ENCODE data around the gene SETD1A. TPM values are rescaled to one million over a fixed set of nuclear protein-coding genes. Genes with fewer than 3 reads are reported as not detected.

SETD1A gene
- total RNA-seq, 2 donors from 2014 or later: 10.0 to 29.1 TPM

- intact Hi-C loops (cut with DNase I): no loop called here
- Histone ChIP-seq H3K36me3 (peaks cover 17 to 26% of the 10 kb centered on the region in 2 donors), H3K27ac (no peak overlapping the region), H3K9me3 (no peaks in the 10 kb centered on the region), H3K4me3 (no peak overlapping the region), H3K27me3 (replicated peaks; ENCODE audit: insufficient read depth) (no peaks in the 10 kb centered on the region), H3K4me1 (replicated peaks) (no peaks in the 10 kb centered on the region)
- DNase-seq (ENCODE audit: low spot score): no peak
- no peak for TF ChIP-seq POLR2AphosphoS5 (IDR thresholded peaks at IDR 0.05)
- TF ChIP-seq CTCF (IDR thresholded peaks at IDR 0.05): no peak
- TF ChIP-seq POLR2A (IDR thresholded peaks at IDR 0.05): no peak
- WGBS: 95% methylated on average over 19 of the region's 19 CpGs
Measured at GRCh38 chr16:30969246-30969842, 11.8 kb downstream of the SETD1A start.

DNA sequence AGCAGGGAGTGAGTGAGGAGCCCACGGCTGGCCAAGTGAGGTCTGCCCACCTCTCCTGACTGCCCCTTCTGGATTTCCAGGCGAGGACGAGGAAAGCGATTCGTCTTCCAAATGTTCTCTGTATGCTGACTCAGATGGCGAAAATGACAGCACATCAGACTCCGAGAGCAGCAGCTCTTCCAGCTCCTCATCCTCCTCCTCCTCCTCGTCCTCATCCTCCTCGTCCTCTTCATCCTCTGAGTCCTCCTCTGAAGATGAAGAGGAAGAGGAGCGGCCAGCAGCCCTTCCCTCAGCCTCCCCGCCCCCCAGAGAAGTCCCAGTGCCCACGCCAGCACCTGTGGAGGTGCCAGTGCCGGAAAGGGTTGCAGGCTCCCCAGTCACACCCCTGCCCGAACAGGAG is 13.7 kb downstream of the SETD1A start:
- no peaks in the 10 kb centered on the region for H3K27me3 ChIP-seq (replicated peaks; ENCODE audit: insufficient read depth)
- H3K36me3 ChIP-seq: peaks cover 12 to 24% of the 10 kb centered on the region in 2 donors
- no peaks in the 10 kb centered on the region for H3K4me1 ChIP-seq (replicated peaks)
- TF ChIP-seq POLR2AphosphoS5 (IDR thresholded peaks at IDR 0.05): no peak
- TF ChIP-seq CTCF (IDR thresholded peaks at IDR 0.05): no peak
- TF ChIP-seq POLR2A (IDR thresholded peaks at IDR 0.05): no peak
- DNase-seq (ENCODE audit: low spot score): no peak
- no peak overlapping the region for H3K27ac ChIP-seq
- intact Hi-C loops (cut with DNase I): no loop called here
- no peaks in the 10 kb centered on the region for H3K9me3 ChIP-seq
- no peak overlapping the region for H3K4me3 ChIP-seq
- WGBS: 92% methylated on average over 14 of the region's 14 CpGs

GRCh38 chr16:30972872-30973271 is 15.3 kb downstream of the SETD1A start:
- H3K27ac ChIP-seq: no peak overlapping the region
- H3K9me3 ChIP-seq: no peaks in the 10 kb centered on the region
- 89% methylated on average over 7 of the region's 7 CpGs for WGBS
- H3K4me1 ChIP-seq (replicated peaks): no peaks in the 10 kb centered on the region
- TF ChIP-seq CTCF (IDR thresholded peaks at IDR 0.05): no peak
- no peak for TF ChIP-seq POLR2AphosphoS5 (IDR thresholded peaks at IDR 0.05)
- TF ChIP-seq POLR2A (IDR thresholded peaks at IDR 0.05): no peak
- intact Hi-C loops (cut with DNase I): no loop called here
- no peaks in the 10 kb centered on the region for H3K27me3 ChIP-seq (replicated peaks; ENCODE audit: insufficient read depth)
- H3K4me3 ChIP-seq: no peak overlapping the region
- peaks cover 11 to 22% of the 10 kb centered on the region in 2 donors for H3K36me3 ChIP-seq
- DNase-seq (ENCODE audit: low spot score): no peak

GRCh38 chr16:30974348-30974747 is 16.8 kb downstream of the SETD1A start:
- no peak for DNase-seq (ENCODE audit: low spot score)
- Histone ChIP-seq H3K27ac (no peak overlapping the region), H3K4me3 (no peak overlapping the region), H3K36me3 (peaks cover 11 to 29% of the 10 kb centered on the region in 2 donors), H3K4me1 (replicated peaks) (no peaks in the 10 kb centered on the region), H3K9me3 (no peaks in the 10 kb centered on the region), H3K27me3 (replicated peaks; ENCODE audit: insufficient read depth) (no peaks in the 10 kb centered on the region)
- 95% methylated on average over 6 of the region's 6 CpGs for WGBS
- intact Hi-C loops (cut with DNase I): no loop called here
- TF ChIP-seq POLR2A (IDR thresholded peaks at IDR 0.05): no peak
- no peak for TF ChIP-seq CTCF (IDR thresholded peaks at IDR 0.05)
- TF ChIP-seq POLR2AphosphoS5 (IDR thresholded peaks at IDR 0.05): no peak

GRCh38 chr16:30976486-30976885 is 18.9 kb downstream of the SETD1A start:
- H3K4me1 ChIP-seq (replicated peaks): no peaks in the 10 kb centered on the region
- no peak overlapping the region for H3K4me3 ChIP-seq
- H3K36me3 ChIP-seq: peaks cover 15 to 35% of the 10 kb centered on the region in 2 donors
- no peak overlapping the region for H3K27ac ChIP-seq
- WGBS: 91% methylated on average over 4 of the region's 4 CpGs
- H3K9me3 ChIP-seq: no peaks in the 10 kb centered on the region
- no peaks in the 10 kb centered on the region for H3K27me3 ChIP-seq (replicated peaks; ENCODE audit: insufficient read depth)
- TF ChIP-seq CTCF (IDR thresholded peaks at IDR 0.05): no peak
- no peak for TF ChIP-seq POLR2AphosphoS5 (IDR thresholded peaks at IDR 0.05)
- TF ChIP-seq POLR2A (IDR thresholded peaks at IDR 0.05): no peak
- intact Hi-C loops (cut with DNase I): no loop called here
- no peak for DNase-seq (ENCODE audit: low spot score)
